ENCODE data around the gene TNPO3.
"Not testable (repeated sequence)": the region's sequence is repeated elsewhere in the genome, so short reads cannot be mapped to it uniquely, and the experiment has no call there.

Gene TNPO3

DNA sequence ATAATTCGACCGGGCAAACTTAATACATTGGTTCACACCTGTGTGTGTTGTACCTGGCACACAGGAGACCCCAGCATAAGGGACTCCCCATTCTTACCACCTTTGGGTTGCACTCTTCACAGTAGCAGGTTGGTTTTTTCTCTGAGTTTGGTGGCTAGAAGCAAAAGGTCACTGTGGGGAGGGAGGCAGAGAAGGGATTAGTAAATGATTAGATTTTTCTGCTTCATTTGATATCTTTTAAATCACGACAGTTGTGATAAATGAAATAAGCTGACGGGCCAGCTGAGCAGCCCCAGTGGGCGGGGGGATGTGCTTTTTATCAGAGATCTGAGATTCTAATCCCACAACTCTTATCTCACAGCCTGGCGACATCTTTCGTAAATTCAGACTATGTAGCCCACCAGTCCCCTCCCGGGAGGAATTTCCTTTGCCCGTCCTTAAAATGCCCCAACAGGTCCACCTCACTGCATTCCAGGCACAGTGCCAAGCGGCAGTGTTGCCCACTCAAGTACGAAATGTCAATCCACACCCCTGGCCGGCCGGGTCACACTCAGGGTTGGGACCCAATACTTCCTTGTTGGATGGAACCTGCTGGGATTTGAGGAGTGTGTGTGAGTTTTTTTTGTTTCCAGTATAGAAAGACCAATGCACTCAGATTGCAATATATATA is 133.9 kb downstream of the TNPO3 start:
- DNase-seq (ENCODE audit: low spot score), result no peak

- no peak for DNase-seq (ENCODE audit: low spot score)
Observed at GRCh38 chr7:128919881-128920799, 134.8 kb downstream of the TNPO3 start.

DNA sequence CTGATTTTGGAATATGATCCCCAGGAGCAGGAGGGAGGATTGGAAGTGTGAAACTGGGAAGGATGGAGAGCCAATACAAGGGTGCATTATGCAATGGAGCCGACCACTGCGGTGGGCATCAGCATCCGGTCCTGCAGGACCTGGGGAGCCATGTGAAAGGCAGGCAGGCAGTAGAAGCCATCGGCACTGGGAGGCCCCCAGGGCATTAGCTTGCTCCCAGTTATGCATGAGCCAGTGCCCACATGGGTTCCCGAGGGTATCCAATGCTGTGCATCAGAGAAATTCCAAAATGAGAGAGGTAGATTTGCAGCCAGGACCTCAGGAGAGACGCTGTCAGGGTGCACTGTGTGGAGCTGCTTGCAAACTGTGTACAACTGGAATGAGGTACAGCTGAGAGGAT is 135.7 kb downstream of the TNPO3 start:
- no peak for DNase-seq (ENCODE audit: low spot score)

- DNase-seq (ENCODE audit: low spot score), result no peak
Observed at GRCh38 chr7:128918016-128918665, 136.8 kb downstream of the TNPO3 start.

DNA sequence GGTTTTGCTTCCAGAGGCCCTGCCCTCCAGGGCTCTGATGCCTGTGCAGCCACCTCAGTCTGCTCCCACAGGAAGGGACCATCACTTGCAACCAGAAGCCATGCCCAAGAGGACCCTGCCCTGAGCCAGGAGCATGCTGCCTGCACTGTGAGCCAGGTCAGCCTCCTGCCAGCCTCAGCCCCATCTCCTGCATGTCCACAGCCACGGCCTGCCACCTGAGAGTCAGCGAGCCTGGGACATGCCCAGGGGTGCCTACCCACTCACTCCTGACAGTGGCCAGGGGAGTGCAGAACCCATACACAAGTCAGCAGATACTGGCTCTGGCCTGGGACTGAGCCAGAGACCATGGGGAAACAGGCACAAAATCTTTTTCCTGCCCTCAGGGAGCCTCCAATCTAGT is 137.8 kb downstream of the TNPO3 start:
- DNase-seq (ENCODE audit: low spot score), result no peak

GRCh38 chr7:128916643-128916915 is 138.3 kb downstream of the TNPO3 start:
- no peak for DNase-seq (ENCODE audit: low spot score)

GRCh38 chr7:128915841-128916642 is 138.9 kb downstream of the TNPO3 start:
- no peak for DNase-seq (ENCODE audit: low spot score)

- no peak for DNase-seq (ENCODE audit: low spot score)
Observed at GRCh38 chr7:128915271-128915819, 139.6 kb downstream of the TNPO3 start.

DNA sequence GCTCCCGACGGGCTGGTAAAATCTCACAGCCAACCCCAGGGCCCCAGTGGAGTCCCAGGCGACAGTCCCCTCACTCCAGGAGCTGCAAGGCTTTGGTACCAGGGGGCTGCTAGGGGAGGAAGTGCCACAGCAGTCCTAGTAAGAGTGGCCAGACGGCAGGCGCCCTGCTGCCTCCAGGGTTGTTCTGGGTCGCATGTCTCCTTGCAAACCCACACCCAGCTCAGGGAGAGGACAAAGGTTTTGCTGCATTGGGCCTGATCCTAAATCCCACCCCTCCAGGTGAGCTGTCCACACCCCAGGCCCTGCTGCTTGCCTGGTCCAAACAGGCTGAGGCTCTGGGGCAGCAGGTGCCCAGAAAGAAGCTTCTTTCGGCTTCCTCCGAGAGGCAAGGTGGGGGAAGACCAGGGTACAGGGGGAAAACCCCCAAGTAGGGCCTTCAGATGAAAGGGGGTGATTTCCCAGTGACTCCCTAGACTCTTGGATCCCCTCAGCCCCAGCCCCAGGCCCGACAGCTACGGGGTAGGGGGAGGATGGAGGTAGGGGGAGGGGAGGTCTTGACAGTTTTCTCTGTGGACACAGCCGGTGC is 140.3 kb downstream of the TNPO3 start:
- DNase-seq (ENCODE audit: low spot score), result no peak

- DNase-seq (ENCODE audit: low spot score), result no peak
Observed at GRCh38 chr7:128913870-128914565, 140.9 kb downstream of the TNPO3 start.

DNA sequence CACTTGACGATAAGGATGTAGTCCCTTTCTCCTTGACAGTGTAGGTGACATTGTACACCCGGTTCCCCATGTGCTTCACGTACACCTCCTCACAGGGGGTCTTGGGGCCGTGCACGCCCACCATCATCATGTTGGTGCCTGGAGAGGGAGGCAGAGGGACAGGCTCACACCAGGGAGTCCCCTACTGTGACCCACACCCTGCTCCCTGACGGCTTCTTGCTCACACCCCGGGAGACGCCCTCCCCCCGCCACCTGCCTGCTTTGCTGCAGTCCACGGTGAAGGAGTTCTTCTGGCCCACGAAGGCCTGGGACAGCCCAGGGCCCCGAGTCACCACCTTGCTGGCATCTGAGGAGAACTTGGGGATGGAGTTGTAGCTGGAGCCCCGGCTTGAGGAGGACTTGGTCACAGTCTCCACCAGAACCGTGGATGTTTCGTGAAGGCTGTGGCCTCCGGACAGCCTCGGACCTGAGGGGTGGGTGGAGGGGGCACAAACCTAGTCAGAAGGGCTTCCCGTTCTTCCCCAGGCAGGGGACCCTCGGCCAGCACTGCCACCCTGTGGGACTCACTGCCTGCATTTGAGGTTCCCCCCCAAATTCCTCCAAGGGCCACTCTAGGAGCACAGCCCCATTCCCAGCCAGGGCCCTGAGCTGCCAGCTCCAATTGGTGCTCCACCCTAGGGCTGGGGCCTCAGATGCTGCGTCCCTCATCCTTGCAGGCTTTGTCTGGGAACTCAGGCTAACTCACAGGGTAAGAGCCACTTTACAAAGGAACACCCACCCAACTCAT is 142.0 kb downstream of the TNPO3 start:
- not testable (repeated sequence) for DNase-seq (ENCODE audit: low spot score)

- DNase-seq (ENCODE audit: low spot score), result no peak
Observed at GRCh38 chr7:128912281-128912680, 142.6 kb downstream of the TNPO3 start.

DNA sequence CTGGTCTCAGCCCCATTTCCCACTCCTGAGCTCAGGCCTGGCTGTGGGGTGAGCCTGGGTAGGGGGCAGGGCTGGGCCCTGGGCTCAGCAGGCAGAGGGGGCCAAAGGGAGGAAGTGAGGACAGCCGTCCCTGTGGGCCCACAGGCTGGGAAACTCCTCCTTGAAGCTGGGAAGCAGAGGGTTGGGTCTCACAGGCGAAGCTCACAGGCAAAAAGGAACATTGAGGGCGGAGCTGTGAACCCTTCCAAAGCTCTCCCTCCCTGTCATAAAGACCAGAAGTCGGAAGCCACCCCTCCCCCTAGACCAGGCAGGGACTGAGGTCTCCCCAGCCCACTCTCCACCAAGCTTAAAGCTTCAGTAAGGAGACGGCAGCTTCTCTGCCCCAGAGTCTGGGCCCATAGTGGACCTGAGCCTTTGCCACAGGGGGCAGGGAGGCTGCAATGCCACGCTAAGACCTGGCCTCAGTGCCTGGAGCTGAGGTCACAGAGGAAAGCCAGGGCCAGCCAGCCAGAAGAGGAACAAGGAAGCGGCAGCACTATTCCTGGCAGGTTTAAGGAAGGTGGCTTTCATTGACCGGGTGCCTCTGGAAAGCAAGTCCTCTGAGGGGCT is 143.4 kb downstream of the TNPO3 start:
- no peak for DNase-seq (ENCODE audit: low spot score)

GRCh38 chr7:128910569-128910945 is 144.4 kb downstream of the TNPO3 start, which contains the start of gene KCP:
TSS of gene KCP (minus strand) at chr7:128910709. CDS start at chr7:128910676, 33 bp downstream.
- no peak for DNase-seq (ENCODE audit: low spot score)

DNA sequence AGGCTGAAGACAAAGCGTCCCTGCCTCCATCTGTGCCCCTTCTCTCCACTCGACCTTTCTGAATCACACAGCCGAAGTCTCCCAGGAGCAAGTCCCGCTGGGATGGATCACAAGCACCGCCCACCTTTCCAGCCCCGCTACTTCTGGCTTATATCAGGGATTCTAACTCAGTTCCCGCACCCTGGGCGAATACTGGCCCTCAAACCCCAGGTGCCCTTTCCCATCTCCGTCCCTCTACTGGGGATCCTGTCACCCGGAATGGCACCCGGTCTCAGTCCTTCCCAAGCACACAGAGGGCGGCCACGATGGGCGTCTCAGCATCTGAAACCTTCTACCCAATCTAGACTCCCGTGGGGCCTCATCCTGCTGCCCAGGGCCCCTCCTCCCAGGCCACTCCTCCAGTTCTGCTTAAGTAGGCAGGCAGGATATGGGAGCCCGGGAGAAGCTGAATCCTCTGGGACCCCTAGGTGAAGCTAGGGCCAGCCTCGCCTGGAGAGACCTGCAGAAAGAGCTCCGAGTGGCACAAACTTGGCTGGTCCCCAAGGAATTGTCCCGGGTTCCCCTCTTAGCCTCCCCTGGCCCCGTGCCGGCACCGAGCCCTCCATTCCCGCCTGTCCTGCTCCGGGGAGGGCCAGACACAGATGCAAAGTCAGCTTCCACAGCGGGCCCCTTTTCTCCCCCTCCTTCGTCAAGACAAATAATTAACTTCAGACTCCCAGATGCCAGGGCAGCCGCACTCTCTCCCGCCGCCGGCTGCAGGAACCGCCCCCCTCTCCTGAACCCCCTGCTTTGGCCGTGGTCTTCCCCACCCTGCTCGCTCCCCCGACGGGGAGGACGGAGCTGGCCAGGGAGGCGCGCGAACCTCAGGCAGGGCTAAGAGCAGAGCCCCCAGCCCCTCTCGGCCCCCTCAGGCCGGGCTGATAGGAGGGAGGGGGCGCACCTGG is 145.0 kb downstream of the TNPO3 start:
- no peak for DNase-seq (ENCODE audit: low spot score)

DNA sequence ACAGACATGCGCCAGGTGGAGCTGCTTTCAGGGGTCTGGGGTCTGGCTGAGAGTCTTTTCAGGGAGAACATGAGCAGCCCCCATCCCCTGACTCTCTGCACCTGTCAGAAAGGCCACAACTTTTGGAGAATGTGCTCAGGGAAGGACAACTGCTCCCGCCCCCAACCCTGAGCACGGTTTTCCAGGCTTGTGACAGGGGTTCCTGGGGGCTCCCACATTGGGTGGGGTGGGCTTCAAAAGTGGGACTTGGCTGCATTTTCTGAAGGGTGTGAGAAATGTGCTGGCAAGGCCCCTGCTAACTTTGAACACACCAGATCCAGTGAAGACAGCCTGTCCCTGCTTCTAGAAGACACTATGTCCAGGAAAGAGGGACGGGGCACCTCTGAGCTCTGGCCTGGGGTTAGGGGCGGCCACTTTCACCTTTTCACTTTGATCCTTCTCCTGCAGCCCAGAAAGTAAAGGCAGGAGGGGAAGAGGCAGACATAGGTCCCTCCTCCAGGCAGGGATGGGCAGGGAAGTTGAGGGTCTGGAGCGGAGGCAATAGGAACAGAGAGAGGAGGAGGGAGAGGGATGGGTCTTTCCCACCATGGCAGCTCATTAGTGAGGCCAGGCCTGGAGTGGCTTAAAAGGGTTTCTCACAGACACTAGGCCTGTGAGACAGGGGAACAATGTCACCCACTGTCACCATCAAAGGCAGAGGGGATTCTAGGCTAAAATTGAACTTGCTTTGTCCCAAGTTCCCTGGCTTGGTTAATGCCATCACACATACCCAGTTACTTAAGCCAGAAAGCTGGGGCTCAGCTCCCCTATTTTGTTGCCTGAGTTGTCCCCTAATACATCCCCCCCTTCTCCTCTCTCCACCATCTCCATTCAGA is 145.9 kb downstream of the TNPO3 start:
- no peak for DNase-seq (ENCODE audit: low spot score)

GRCh38 chr7:128906766-128907559 is 147.9 kb downstream of the TNPO3 start:
- DNase-seq (ENCODE audit: low spot score), result no peak

All from activated CD4-positive, alpha-beta T cell treated with anti-CD3 and anti-CD28 coated beads, Interleukin-2, Interleukin-4, amounts not matched to agents 100 ng/mL and 50 ng/mL, durations not matched to agents 16 hours and 8 hours (primary cell).